ENCODE measurements around the gene WDR81.

DNA sequence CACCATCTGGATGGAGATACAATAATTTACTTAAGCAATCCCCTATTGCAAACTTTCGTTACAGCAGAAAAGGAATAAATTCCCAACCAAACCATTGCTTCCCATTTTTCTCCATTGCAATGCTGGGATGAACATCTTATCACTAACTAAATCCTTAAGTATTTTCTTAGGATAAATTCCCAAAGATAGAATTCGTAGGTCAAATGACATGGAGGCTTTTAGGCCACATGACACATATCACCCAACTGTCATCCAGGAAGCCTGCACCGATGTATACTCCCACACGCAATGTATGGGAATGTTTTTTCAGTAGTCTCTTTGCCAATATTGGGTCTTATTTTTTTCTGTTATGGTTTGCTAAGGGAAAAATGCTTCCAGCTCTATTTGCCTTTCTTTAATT, 12.7 kb upstream of the WDR81 start:
- TF ChIP-seq EZH2 (IDR thresholded peaks at IDR 0.05; ENCODE audit: low read depth, unreplicated experiment) (no peak), CREB1 (CRISPR knock-in tag; IDR thresholded peaks at IDR 0.05; ENCODE audit: low read depth) (no peak), EZH2phosphoT487 (IDR thresholded peaks at IDR 0.05; ENCODE audit: unreplicated experiment) (no peak), POLR2AphosphoS5 (IDR thresholded peaks at IDR 0.05; ENCODE audit: low read depth) (no peak), JUNB (IDR thresholded peaks at IDR 0.05; ENCODE audit: unreplicated experiment) (no peak), NANOG (IDR thresholded peaks at IDR 0.05; ENCODE audit: borderline replicate concordance) (no peak), STAT1 (IDR thresholded peaks at IDR 0.05; ENCODE audit: unreplicated experiment) (no peak), ZNF114 (CRISPR knock-in tag; IDR thresholded peaks at IDR 0.05) (no peak), ZNF331 (CRISPR knock-in tag; IDR thresholded peaks at IDR 0.05; ENCODE audit: low read depth) (no peak)
- TF ChIP-seq, protein P1, sequence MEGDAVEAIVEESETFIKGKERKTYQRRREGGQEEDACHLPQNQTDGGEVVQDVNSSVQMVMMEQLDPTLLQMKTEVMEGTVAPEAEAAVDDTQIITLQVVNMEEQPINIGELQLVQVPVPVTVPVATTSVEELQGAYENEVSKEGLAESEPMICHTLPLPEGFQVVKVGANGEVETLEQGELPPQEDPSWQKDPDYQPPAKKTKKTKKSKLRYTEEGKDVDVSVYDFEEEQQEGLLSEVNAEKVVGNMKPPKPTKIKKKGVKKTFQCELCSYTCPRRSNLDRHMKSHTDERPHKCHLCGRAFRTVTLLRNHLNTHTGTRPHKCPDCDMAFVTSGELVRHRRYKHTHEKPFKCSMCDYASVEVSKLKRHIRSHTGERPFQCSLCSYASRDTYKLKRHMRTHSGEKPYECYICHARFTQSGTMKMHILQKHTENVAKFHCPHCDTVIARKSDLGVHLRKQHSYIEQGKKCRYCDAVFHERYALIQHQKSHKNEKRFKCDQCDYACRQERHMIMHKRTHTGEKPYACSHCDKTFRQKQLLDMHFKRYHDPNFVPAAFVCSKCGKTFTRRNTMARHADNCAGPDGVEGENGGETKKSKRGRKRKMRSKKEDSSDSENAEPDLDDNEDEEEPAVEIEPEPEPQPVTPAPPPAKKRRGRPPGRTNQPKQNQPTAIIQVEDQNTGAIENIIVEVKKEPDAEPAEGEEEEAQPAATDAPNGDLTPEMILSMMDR (conservative IDR thresholded peaks at IDR 0.05; ENCODE audit: low read depth in 2 of 2), result no peak
- TF ChIP-seq, protein P2, sequence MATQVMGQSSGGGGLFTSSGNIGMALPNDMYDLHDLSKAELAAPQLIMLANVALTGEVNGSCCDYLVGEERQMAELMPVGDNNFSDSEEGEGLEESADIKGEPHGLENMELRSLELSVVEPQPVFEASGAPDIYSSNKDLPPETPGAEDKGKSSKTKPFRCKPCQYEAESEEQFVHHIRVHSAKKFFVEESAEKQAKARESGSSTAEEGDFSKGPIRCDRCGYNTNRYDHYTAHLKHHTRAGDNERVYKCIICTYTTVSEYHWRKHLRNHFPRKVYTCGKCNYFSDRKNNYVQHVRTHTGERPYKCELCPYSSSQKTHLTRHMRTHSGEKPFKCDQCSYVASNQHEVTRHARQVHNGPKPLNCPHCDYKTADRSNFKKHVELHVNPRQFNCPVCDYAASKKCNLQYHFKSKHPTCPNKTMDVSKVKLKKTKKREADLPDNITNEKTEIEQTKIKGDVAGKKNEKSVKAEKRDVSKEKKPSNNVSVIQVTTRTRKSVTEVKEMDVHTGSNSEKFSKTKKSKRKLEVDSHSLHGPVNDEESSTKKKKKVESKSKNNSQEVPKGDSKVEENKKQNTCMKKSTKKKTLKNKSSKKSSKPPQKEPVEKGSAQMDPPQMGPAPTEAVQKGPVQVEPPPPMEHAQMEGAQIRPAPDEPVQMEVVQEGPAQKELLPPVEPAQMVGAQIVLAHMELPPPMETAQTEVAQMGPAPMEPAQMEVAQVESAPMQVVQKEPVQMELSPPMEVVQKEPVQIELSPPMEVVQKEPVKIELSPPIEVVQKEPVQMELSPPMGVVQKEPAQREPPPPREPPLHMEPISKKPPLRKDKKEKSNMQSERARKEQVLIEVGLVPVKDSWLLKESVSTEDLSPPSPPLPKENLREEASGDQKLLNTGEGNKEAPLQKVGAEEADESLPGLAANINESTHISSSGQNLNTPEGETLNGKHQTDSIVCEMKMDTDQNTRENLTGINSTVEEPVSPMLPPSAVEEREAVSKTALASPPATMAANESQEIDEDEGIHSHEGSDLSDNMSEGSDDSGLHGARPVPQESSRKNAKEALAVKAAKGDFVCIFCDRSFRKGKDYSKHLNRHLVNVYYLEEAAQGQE (IDR thresholded peaks at IDR 0.05; ENCODE audit: unreplicated experiment), result no peak
- TF ChIP-seq, protein P3, sequence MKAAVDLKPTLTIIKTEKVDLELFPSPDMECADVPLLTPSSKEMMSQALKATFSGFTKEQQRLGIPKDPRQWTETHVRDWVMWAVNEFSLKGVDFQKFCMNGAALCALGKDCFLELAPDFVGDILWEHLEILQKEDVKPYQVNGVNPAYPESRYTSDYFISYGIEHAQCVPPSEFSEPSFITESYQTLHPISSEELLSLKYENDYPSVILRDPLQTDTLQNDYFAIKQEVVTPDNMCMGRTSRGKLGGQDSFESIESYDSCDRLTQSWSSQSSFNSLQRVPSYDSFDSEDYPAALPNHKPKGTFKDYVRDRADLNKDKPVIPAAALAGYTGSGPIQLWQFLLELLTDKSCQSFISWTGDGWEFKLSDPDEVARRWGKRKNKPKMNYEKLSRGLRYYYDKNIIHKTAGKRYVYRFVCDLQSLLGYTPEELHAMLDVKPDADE (IDR thresholded peaks at IDR 0.05), result no peak
- TF ChIP-seq, protein P4, sequence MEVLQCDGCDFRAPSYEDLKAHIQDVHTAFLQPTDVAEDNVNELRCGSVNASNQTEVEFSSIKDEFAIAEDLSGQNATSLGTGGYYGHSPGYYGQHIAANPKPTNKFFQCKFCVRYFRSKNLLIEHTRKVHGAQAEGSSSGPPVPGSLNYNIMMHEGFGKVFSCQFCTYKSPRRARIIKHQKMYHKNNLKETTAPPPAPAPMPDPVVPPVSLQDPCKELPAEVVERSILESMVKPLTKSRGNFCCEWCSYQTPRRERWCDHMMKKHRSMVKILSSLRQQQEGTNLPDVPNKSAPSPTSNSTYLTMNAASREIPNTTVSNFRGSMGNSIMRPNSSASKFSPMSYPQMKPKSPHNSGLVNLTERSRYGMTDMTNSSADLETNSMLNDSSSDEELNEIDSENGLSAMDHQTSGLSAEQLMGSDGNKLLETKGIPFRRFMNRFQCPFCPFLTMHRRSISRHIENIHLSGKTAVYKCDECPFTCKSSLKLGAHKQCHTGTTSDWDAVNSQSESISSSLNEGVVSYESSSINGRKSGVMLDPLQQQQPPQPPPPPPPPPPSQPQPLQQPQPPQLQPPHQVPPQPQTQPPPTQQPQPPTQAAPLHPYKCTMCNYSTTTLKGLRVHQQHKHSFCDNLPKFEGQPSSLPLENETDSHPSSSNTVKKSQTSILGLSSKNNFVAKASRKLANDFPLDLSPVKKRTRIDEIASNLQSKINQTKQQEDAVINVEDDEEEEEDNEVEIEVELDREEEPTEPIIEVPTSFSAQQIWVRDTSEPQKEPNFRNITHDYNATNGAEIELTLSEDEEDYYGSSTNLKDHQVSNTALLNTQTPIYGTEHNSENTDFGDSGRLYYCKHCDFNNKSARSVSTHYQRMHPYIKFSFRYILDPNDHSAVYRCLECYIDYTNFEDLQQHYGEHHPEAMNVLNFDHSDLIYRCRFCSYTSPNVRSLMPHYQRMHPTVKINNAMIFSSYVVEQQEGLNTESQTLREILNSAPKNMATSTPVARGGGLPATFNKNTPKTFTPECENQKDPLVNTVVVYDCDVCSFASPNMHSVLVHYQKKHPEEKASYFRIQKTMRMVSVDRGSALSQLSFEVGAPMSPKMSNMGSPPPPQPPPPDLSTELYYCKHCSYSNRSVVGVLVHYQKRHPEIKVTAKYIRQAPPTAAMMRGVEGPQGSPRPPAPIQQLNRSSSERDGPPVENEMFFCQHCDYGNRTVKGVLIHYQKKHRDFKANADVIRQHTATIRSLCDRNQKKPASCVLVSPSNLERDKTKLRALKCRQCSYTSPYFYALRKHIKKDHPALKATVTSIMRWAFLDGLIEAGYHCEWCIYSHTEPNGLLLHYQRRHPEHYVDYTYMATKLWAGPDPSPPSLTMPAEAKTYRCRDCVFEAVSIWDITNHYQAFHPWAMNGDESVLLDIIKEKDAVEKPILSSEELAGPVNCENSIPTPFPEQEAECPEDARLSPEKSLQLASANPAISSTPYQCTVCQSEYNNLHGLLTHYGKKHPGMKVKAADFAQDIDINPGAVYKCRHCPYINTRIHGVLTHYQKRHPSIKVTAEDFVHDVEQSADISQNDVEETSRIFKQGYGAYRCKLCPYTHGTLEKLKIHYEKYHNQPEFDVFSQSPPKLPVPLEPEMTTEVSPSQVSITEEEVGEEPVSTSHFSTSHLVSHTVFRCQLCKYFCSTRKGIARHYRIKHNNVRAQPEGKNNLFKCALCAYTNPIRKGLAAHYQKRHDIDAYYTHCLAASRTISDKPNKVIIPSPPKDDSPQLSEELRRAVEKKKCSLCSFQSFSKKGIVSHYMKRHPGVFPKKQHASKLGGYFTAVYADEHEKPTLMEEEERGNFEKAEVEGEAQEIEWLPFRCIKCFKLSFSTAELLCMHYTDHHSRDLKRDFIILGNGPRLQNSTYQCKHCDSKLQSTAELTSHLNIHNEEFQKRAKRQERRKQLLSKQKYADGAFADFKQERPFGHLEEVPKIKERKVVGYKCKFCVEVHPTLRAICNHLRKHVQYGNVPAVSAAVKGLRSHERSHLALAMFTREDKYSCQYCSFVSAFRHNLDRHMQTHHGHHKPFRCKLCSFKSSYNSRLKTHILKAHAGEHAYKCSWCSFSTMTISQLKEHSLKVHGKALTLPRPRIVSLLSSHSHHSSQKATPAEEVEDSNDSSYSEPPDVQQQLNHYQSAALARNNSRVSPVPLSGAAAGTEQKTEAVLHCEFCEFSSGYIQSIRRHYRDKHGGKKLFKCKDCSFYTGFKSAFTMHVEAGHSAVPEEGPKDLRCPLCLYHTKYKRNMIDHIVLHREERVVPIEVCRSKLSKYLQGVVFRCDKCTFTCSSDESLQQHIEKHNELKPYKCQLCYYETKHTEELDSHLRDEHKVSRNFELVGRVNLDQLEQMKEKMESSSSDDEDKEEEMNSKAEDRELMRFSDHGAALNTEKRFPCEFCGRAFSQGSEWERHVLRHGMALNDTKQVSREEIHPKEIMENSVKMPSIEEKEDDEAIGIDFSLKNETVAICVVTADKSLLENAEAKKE (CRISPR knock-in tag; IDR thresholded peaks at IDR 0.05), result no peak
